ENCODE data around the gene RYR2.
A peak's percentile ranks its signal among the peaks of the same experiment; 100 is the strongest.
"Not testable (repeated sequence)": the region's sequence is repeated elsewhere in the genome, so short reads cannot be mapped to it uniquely, and the experiment has no call there.

RYR2 gene

DNA sequence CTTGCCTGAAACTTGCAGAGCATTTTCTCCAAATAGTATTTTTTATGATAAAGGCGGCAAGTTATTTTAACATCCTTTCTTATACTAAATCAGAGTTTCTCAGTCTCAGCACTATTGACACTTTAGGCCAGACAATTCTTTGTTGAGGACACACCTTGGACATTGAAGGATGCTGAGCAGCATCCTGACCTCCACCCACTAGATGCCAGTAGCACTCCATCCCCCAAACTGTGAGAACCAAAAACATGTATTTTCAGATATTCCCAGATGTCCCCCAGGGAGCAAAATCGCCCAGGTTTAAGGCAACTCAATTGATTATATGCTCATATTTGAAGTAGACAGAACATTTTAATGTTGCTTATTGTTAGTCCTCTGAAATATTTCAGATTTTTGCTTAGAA lies 549.4 kb downstream of the RYR2 start:
- Mint-ChIP-seq H3K27ac (no peak overlapping the region), H3K27me3 (no peaks in the 10 kb centered on the region), H3K9me3 (peaks cover 6% of the 10 kb centered on the region), H3K4me1 (no peaks in the 10 kb centered on the region), H3K4me3 (no peak overlapping the region), H3K36me3 (no peaks in the 10 kb centered on the region)
- no peak for ATAC-seq

GRCh38 chr1:237603036-237603568 lies 561.1 kb downstream of the RYR2 start:
- ATAC-seq, H3K27ac Mint-ChIP-seq, H3K4me1 Mint-ChIP-seq, H3K4me3 Mint-ChIP-seq, H3K27me3 Mint-ChIP-seq, H3K36me3 Mint-ChIP-seq: not testable (repeated sequence)
- H3K9me3 Mint-ChIP-seq, result peaks cover 17% of the 10 kb centered on the region

DNA sequence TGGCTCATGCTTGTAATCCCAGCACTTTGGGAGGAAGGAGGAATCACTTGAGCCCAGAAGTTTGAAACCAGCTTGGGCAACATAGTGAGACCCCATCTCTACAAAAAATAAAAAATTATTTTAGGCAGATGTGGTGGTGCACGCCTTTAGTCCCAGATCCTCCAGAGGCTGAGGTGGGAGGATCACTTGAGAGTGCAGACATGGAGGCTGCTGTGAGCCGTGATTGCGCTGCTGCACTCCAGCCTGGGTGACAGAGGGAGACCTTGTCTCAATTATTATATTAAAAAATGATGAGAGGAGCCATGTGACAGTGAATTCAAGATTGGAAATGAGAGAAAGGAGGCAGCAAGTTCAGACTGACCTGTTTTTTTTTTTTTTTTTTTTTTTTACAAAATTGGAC lies 566.4 kb downstream of the RYR2 start:
- no peaks in the 10 kb centered on the region for H3K36me3 Mint-ChIP-seq

DNA sequence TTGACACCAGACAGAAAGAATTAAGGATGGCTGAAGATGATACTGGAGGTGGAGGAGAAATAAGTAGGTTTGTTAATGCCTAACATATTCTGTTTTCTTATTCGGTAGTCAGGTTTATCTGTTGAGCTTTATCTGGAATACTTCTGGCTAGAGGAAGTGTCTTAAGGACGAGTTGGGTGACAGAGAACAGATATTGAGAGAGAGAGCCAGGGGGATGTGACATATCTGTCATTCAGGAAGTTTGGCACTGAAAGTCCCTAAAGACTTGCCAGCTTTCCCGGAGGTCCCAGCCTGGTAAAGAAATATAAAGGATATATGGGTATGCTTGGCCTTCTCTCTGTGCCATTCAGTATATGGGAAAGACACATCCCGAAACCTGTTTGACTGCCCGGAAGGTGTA lies 568.2 kb downstream of the RYR2 start:
- H3K4me3 Mint-ChIP-seq, result no peak overlapping the region
- H3K36me3 Mint-ChIP-seq, result no peaks in the 10 kb centered on the region
- no peaks in the 10 kb centered on the region for H3K27me3 Mint-ChIP-seq
- no peaks in the 10 kb centered on the region for H3K4me1 Mint-ChIP-seq
- peaks cover 8% of the 10 kb centered on the region for H3K9me3 Mint-ChIP-seq
- no peak overlapping the region for H3K27ac Mint-ChIP-seq
- no peak for ATAC-seq

More for the DNA sequence above, 566.4 kb downstream of the RYR2 start:
- H3K27ac Mint-ChIP-seq, result no peak overlapping the region
- H3K27me3 Mint-ChIP-seq, result no peaks in the 10 kb centered on the region
- H3K4me3 Mint-ChIP-seq, result no peak overlapping the region
- H3K4me1 Mint-ChIP-seq, result no peaks in the 10 kb centered on the region
- H3K9me3 Mint-ChIP-seq, result peaks cover 12% of the 10 kb centered on the region
- ATAC-seq, result no peak

GRCh38 chr1:237613984-237614383 lies 572.0 kb downstream of the RYR2 start:
- no peak for ATAC-seq
- Mint-ChIP-seq H3K36me3 (no peaks in the 10 kb centered on the region), H3K4me3 (no peak overlapping the region), H3K9me3 (peaks cover 6% of the 10 kb centered on the region), H3K27ac (no peak overlapping the region), H3K4me1 (no peaks in the 10 kb centered on the region), H3K27me3 (no peaks in the 10 kb centered on the region)

GRCh38 chr1:237619553-237619952 lies 577.6 kb downstream of the RYR2 start:
- Mint-ChIP-seq H3K9me3 (peaks cover 13% of the 10 kb centered on the region), H3K27me3 (no peaks in the 10 kb centered on the region), H3K4me3 (no peak overlapping the region), H3K4me1 (no peaks in the 10 kb centered on the region), H3K27ac (no peak overlapping the region), H3K36me3 (no peaks in the 10 kb centered on the region)
- no peak for ATAC-seq

GRCh38 chr1:237634922-237635321 lies 592.9 kb downstream of the RYR2 start:
- H3K27ac Mint-ChIP-seq, result no peak overlapping the region
- no peak overlapping the region for H3K4me3 Mint-ChIP-seq
- ATAC-seq, result no peak
- no peaks in the 10 kb centered on the region for H3K36me3 Mint-ChIP-seq
- H3K9me3 Mint-ChIP-seq, result peaks cover 7% of the 10 kb centered on the region
- H3K4me1 Mint-ChIP-seq, result no peaks in the 10 kb centered on the region
- H3K27me3 Mint-ChIP-seq, result no peaks in the 10 kb centered on the region

DNA sequence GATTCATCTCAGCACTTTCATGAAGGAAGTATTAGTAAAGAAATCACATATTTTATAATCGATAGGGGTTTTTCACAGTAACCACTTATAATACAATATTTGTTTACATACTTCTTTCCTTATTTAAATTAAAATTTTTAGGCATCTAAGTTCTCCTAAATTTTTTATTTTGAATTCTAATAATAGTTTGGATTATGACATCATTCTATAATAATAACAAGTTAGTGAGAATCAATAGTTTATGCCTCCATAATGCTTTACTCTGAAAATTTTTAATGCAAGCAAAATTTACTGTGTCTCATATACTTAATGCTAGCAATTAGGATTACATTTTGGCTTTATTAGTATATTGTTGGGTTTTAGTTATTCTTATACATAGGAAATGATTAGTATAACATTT lies 596.6 kb downstream of the RYR2 start:
- H3K4me1 Mint-ChIP-seq, result no peaks in the 10 kb centered on the region
- ATAC-seq, result no peak
- peaks cover 7% of the 10 kb centered on the region for H3K9me3 Mint-ChIP-seq
- H3K27me3 Mint-ChIP-seq, result no peaks in the 10 kb centered on the region
- no peak overlapping the region for H3K4me3 Mint-ChIP-seq
- H3K27ac Mint-ChIP-seq, result no peak overlapping the region
- H3K36me3 Mint-ChIP-seq, result no peaks in the 10 kb centered on the region

DNA sequence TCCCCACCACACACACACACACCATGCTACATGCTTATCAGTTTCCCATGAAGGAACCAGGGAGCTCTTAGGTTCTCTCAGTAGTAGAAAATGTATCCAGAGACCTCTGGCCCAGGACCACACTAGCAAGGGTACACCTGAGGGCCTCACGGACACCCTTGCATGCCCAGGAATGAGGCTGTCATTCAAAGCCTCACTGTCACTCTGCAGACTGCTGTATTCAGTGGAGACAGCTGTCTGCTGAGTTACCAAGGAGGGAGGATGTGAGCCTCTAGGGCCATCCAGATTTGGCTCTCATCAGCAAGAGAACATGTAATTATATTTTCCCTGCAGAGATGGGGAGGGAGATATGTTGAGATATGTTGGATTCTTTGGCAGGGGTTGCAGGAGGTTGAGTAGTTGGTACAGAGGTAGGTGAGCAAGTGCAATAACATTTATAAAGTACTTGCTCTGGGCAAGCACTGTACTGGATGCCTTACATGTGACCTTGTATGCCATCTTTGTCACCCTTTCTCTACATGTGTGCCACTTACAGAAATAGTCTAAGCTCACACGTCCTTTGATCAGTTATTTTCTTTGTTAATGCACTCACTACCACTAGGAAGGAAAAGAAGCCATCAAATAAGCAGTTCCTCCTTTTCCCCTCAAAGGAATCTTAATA lies 598.2 kb downstream of the RYR2 start:
- Mint-ChIP-seq H3K27ac (no peak overlapping the region), H3K27me3 (no peaks in the 10 kb centered on the region), H3K4me1 (no peaks in the 10 kb centered on the region), H3K4me3 (no peak overlapping the region), H3K9me3 (peaks cover 4% of the 10 kb centered on the region), H3K36me3 (no peaks in the 10 kb centered on the region)
- peak; percentile 24 for ATAC-seq

- no peaks in the 10 kb centered on the region for H3K4me1 Mint-ChIP-seq
- peaks cover 4% of the 10 kb centered on the region for H3K9me3 Mint-ChIP-seq
- no peak for ATAC-seq
- H3K4me3 Mint-ChIP-seq, result no peak overlapping the region
- H3K27me3 Mint-ChIP-seq, result no peaks in the 10 kb centered on the region
- no peaks in the 10 kb centered on the region for H3K36me3 Mint-ChIP-seq
- H3K27ac Mint-ChIP-seq, result no peak overlapping the region
These were observed 599.0 kb downstream of the RYR2 start for GRCh38 chr1:237640966-237641365.

DNA sequence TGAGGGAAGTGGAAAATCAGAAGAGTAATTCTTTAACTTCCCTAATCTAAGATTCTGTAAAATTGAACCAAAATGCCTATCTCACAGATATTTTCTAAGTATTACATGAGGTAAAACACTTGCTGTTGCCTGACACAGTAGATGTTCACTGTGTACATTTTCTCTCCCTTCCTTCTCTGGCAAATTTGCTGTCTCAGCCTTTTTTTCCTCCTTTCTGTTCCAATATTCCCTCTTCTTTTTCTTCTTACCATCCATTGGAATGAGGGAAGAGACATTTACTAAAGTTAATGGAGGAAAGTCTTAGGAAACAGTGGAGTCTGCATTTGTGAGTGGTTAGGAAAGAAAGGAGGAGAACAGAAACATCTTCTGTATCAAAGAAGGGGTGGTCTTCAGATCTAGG lies 608.8 kb downstream of the RYR2 start:
- H3K36me3 Mint-ChIP-seq, result no peaks in the 10 kb centered on the region
- no peak for ATAC-seq
- H3K4me3 Mint-ChIP-seq, result no peak overlapping the region
- no peaks in the 10 kb centered on the region for H3K27me3 Mint-ChIP-seq
- H3K9me3 Mint-ChIP-seq, result no peaks in the 10 kb centered on the region
- no peak overlapping the region for H3K27ac Mint-ChIP-seq
- no peaks in the 10 kb centered on the region for H3K4me1 Mint-ChIP-seq

GRCh38 chr1:237655778-237656177 lies 613.8 kb downstream of the RYR2 start:
- no peak for ATAC-seq
- H3K4me1 Mint-ChIP-seq, result no peaks in the 10 kb centered on the region
- no peaks in the 10 kb centered on the region for H3K9me3 Mint-ChIP-seq
- H3K27me3 Mint-ChIP-seq, result no peaks in the 10 kb centered on the region
- no peak overlapping the region for H3K27ac Mint-ChIP-seq
- no peak overlapping the region for H3K4me3 Mint-ChIP-seq
- H3K36me3 Mint-ChIP-seq, result no peaks in the 10 kb centered on the region

- H3K4me3 Mint-ChIP-seq, result no peak overlapping the region
- no peak overlapping the region for H3K27ac Mint-ChIP-seq
- no peaks in the 10 kb centered on the region for H3K36me3 Mint-ChIP-seq
- no peaks in the 10 kb centered on the region for H3K9me3 Mint-ChIP-seq
- H3K4me1 Mint-ChIP-seq, result no peaks in the 10 kb centered on the region
- no peaks in the 10 kb centered on the region for H3K27me3 Mint-ChIP-seq
- no peak for ATAC-seq
These were observed 622.4 kb downstream of the RYR2 start for GRCh38 chr1:237664348-237664747.

GRCh38 chr1:237670302-237670701 lies 628.3 kb downstream of the RYR2 start:
- no peak for ATAC-seq

GRCh38 chr1:237671262-237671661 lies 629.3 kb downstream of the RYR2 start:
- Mint-ChIP-seq H3K4me3 (no peak overlapping the region), H3K27ac (no peak overlapping the region), H3K36me3 (no peaks in the 10 kb centered on the region), H3K4me1 (no peaks in the 10 kb centered on the region), H3K27me3 (no peaks in the 10 kb centered on the region), H3K9me3 (peaks cover 5% of the 10 kb centered on the region)
- no peak for ATAC-seq

More at GRCh38 chr1:237670302-237670701, 628.3 kb downstream of the RYR2 start:
- Mint-ChIP-seq H3K4me3 (no peak overlapping the region), H3K36me3 (no peaks in the 10 kb centered on the region), H3K27ac (no peak overlapping the region), H3K4me1 (no peaks in the 10 kb centered on the region), H3K9me3 (peaks cover 3% of the 10 kb centered on the region), H3K27me3 (no peaks in the 10 kb centered on the region)

DNA sequence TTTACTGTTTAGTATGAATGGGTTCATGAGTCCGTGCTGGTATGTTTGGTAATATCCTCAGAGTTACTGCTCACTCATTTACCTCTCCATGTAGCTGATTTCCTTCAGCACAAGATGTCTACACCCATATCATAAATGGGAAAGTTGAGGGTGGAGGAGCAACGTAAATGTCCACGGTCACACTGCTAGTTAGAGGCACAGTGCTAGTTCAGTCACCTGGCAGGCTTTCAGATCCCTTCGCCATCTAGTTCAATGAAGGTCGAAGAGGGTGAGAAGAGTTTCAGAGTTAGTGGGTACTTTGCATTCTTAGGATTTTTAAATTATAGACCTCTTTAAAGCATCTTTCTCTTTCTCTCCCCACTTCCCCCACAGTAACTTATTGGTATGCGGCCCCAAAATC lies 630.0 kb downstream of the RYR2 start:
- ATAC-seq, result no peak
- no peaks in the 10 kb centered on the region for H3K4me1 Mint-ChIP-seq
- no peaks in the 10 kb centered on the region for H3K27me3 Mint-ChIP-seq
- no peak overlapping the region for H3K4me3 Mint-ChIP-seq
- H3K36me3 Mint-ChIP-seq, result no peaks in the 10 kb centered on the region
- peaks cover 5% of the 10 kb centered on the region for H3K9me3 Mint-ChIP-seq
- no peak overlapping the region for H3K27ac Mint-ChIP-seq
